ENCODE data around the gene IDS. TPM values are rescaled to one million over a fixed set of nuclear protein-coding genes. Genes with fewer than 3 reads are reported as not detected.

The IDS gene
- total RNA-seq, 2 experiments from 2014 or later = 44.0 to 65.8 TPM

GRCh38 chrX:149518236-149518635, 13.1 kb upstream of the IDS start:
- no peaks in the 10 kb centered on the region for H3K9me3 ChIP-seq (ENCODE audit: low read length)
- H3K79me2 ChIP-seq (ENCODE audit: insufficient read depth, low read depth, low read length) = no peaks in the 10 kb centered on the region
- H3K4me1 ChIP-seq (ENCODE audit: insufficient read depth, low read length, poor library complexity, severe bottlenecking) = no peaks in the 10 kb centered on the region
- intact Hi-C loops (cut with micrococcal nuclease; ENCODE audit: unreplicated experiment) = no loop called here
- no peak overlapping the region for H3K4me2 ChIP-seq (ENCODE audit: low read length)
- no peaks in the 10 kb centered on the region for H3K9me2 ChIP-seq (ENCODE audit: insufficient read depth, low read length)
- POLR2A ChIA-PET = no interaction called here
- TF ChIP-seq CTCF (conservative IDR thresholded peaks at IDR 0.05; ENCODE audit: low read length) (no peak), EZH2phosphoT487 (IDR thresholded peaks at IDR 0.05; ENCODE audit: borderline replicate concordance, low read depth, low read length) (no peak)
- H4K20me1 ChIP-seq (ENCODE audit: insufficient read depth, low read length) = no peaks in the 10 kb centered on the region
- H3K36me3 ChIP-seq (ENCODE audit: insufficient read depth, low read length) = no peaks in the 10 kb centered on the region
- no peak overlapping the region for H2AFZ ChIP-seq (ENCODE audit: low read length)
- H3K4me3 ChIP-seq (ENCODE audit: low read depth, low read length, poor library complexity, severe bottlenecking) = no peak overlapping the region
- no TSS peak for BruUV-seq (replicated peaks)
- no peak for DNase-seq (ENCODE audit: low spot score)
- CTCF ChIA-PET (ENCODE audit: unreplicated experiment) = no interaction called here
- H3K27ac ChIP-seq (ENCODE audit: low read depth, low read length, poor library complexity, severe bottlenecking) = no peak overlapping the region

- Histone ChIP-seq H3K9me2 (ENCODE audit: insufficient read depth, low read length) (no peaks in the 10 kb centered on the region), H3K4me1 (ENCODE audit: insufficient read depth, low read length, poor library complexity, severe bottlenecking) (peaks cover 2% of the 10 kb centered on the region), H3K9me3 (ENCODE audit: low read length) (no peaks in the 10 kb centered on the region), H2AFZ (ENCODE audit: low read length) (no peak overlapping the region), H3K4me3 (ENCODE audit: low read depth, low read length, poor library complexity, severe bottlenecking) (no peak overlapping the region), H3K36me3 (ENCODE audit: insufficient read depth, low read length) (no peaks in the 10 kb centered on the region), H3K27ac (ENCODE audit: low read depth, low read length, poor library complexity, severe bottlenecking) (no peak overlapping the region), H3K79me2 (ENCODE audit: insufficient read depth, low read depth, low read length) (no peaks in the 10 kb centered on the region), H4K20me1 (ENCODE audit: insufficient read depth, low read length) (no peaks in the 10 kb centered on the region), H3K4me2 (ENCODE audit: low read length) (no peak overlapping the region)
- intact Hi-C loops (cut with micrococcal nuclease; ENCODE audit: unreplicated experiment) = no loop called here
- TF ChIP-seq CTCF (conservative IDR thresholded peaks at IDR 0.05; ENCODE audit: low read length) (no peak), EZH2phosphoT487 (IDR thresholded peaks at IDR 0.05; ENCODE audit: borderline replicate concordance, low read depth, low read length) (no peak)
- CTCF ChIA-PET (ENCODE audit: unreplicated experiment) = no interaction called here
- no peak for DNase-seq (ENCODE audit: low spot score)
- POLR2A ChIA-PET = interaction anchor here (0.7 kb wide), 1 partner anchor 981 kb away, joined by 4 read pairs; no protein-coding TSS in a partner anchor
- no TSS peak for BruUV-seq (replicated peaks)
These were observed 12.2 kb upstream of the IDS start for GRCh38 chrX:149517308-149517707.

GRCh38 chrX:149516604-149517003, 11.5 kb upstream of the IDS start:
- Histone ChIP-seq H4K20me1 (ENCODE audit: insufficient read depth, low read length) (no peaks in the 10 kb centered on the region), H3K36me3 (ENCODE audit: insufficient read depth, low read length) (no peaks in the 10 kb centered on the region), H2AFZ (ENCODE audit: low read length) (no peak overlapping the region), H3K27ac (ENCODE audit: low read depth, low read length, poor library complexity, severe bottlenecking) (no peak overlapping the region), H3K9me2 (ENCODE audit: insufficient read depth, low read length) (no peaks in the 10 kb centered on the region), H3K9me3 (ENCODE audit: low read length) (no peaks in the 10 kb centered on the region), H3K4me3 (ENCODE audit: low read depth, low read length, poor library complexity, severe bottlenecking) (no peak overlapping the region), H3K79me2 (ENCODE audit: insufficient read depth, low read depth, low read length) (no peaks in the 10 kb centered on the region), H3K4me1 (ENCODE audit: insufficient read depth, low read length, poor library complexity, severe bottlenecking) (peaks cover 2% of the 10 kb centered on the region), H3K4me2 (ENCODE audit: low read length) (no peak overlapping the region)
- ChIA-PET CTCF (ENCODE audit: unreplicated experiment) (no interaction called here), POLR2A (no interaction called here)
- no TSS peak for BruUV-seq (replicated peaks)
- TF ChIP-seq EZH2phosphoT487 (IDR thresholded peaks at IDR 0.05; ENCODE audit: borderline replicate concordance, low read depth, low read length) = no peak
- no peak for TF ChIP-seq CTCF (conservative IDR thresholded peaks at IDR 0.05; ENCODE audit: low read length)
- no peak for DNase-seq (ENCODE audit: low spot score)
- intact Hi-C loops (cut with micrococcal nuclease; ENCODE audit: unreplicated experiment) = no loop called here

All from OCI-LY7 (cell line).